ENCODE results near the gene ZBTB20.

ZBTB20 gene

DNA sequence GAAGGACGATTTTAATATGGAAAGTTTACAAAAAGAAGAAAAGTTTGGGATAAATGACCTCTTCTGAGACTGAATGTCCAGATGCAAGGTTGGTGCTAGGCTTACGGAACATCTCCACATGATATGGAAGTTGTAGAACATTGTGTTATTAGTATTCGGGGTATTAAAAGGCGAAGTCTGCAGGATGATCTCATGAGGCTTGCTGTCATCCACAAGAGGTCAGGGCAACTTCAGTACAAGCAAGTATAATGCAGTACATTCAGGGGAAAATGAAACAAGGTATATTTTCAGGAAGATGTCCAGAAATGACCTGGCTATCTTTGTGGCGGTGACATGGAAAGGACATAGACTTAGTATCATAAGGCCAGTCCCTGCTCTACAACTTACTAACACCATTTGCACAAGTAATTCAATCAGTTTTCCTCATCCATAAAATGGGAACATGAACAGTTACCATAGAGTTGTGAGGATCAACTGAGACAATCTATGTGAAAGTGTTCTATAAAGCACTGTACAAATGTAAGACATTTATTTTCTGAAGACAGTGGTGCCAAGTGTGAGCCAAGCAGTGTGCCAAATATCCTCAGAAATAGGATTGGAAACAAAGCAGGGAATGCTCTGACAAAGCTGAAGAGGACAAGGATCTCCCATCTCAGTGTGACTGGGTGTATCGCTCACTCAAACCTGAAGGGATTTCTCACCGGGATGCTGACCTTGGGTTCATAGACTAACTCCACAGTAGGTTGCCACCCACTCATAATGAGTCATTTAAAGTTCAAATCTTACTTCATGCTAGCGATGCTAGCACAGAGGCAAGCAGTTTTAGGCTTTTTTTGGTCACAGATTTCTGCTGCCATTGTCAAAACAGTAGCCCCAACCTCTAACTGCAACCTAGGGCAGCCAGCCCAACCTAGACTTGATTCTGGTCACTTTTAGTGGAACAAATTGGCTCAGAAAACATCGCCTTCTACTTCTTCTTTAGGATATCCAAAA is 735.0 kb downstream of the ZBTB20 start:
- ATAC-seq, result peak; percentile 59
- TF ChIP-seq RARB (CRISPR knock-in tag; IDR thresholded peaks at IDR 0.05), result no peak
- TF ChIP-seq CSDC2 (CRISPR knock-in tag; IDR thresholded peaks at IDR 0.05), result no peak
- no peak for TF ChIP-seq ISL1 (CRISPR knock-in tag; IDR thresholded peaks at IDR 0.05)
- TF ChIP-seq ZC3H10 (CRISPR knock-in tag; IDR thresholded peaks at IDR 0.05), result no peak
- no peak for TF ChIP-seq CREB5 (CRISPR knock-in tag; IDR thresholded peaks at IDR 0.05; ENCODE audit: low read depth)
- TF ChIP-seq TSHZ2 (CRISPR knock-in tag; IDR thresholded peaks at IDR 0.05), result no peak
- TF ChIP-seq ARNTL (CRISPR knock-in tag; IDR thresholded peaks at IDR 0.05; ENCODE audit: borderline replicate concordance, low read depth), result no peak
- TF ChIP-seq GLIS3 (CRISPR knock-in tag; IDR thresholded peaks at IDR 0.05), result no peak
- no peak for TF ChIP-seq TOX (CRISPR knock-in tag; IDR thresholded peaks at IDR 0.05; ENCODE audit: borderline replicate concordance)
- no peak for TF ChIP-seq OSR1 (CRISPR knock-in tag; IDR thresholded peaks at IDR 0.05)
- TF ChIP-seq, protein P1, sequence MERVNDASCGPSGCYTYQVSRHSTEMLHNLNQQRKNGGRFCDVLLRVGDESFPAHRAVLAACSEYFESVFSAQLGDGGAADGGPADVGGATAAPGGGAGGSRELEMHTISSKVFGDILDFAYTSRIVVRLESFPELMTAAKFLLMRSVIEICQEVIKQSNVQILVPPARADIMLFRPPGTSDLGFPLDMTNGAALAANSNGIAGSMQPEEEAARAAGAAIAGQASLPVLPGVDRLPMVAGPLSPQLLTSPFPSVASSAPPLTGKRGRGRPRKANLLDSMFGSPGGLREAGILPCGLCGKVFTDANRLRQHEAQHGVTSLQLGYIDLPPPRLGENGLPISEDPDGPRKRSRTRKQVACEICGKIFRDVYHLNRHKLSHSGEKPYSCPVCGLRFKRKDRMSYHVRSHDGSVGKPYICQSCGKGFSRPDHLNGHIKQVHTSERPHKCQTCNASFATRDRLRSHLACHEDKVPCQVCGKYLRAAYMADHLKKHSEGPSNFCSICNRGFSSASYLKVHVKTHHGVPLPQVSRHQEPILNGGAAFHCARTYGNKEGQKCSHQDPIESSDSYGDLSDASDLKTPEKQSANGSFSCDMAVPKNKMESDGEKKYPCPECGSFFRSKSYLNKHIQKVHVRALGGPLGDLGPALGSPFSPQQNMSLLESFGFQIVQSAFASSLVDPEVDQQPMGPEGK (CRISPR knock-in tag; IDR thresholded peaks at IDR 0.05; ENCODE audit: borderline replicate concordance), result no peak
- no peak for TF ChIP-seq POU6F1 (CRISPR knock-in tag; IDR thresholded peaks at IDR 0.05; ENCODE audit: borderline replicate concordance, low read depth)
- TF ChIP-seq SNAI2 (CRISPR knock-in tag; IDR thresholded peaks at IDR 0.05), result no peak

GRCh38 chr3:114411190-114411668 is 735.9 kb downstream of the ZBTB20 start:
- TF ChIP-seq ZFP30 (CRISPR knock-in tag; IDR thresholded peaks at IDR 0.05), result no peak
- TF ChIP-seq, protein P2, sequence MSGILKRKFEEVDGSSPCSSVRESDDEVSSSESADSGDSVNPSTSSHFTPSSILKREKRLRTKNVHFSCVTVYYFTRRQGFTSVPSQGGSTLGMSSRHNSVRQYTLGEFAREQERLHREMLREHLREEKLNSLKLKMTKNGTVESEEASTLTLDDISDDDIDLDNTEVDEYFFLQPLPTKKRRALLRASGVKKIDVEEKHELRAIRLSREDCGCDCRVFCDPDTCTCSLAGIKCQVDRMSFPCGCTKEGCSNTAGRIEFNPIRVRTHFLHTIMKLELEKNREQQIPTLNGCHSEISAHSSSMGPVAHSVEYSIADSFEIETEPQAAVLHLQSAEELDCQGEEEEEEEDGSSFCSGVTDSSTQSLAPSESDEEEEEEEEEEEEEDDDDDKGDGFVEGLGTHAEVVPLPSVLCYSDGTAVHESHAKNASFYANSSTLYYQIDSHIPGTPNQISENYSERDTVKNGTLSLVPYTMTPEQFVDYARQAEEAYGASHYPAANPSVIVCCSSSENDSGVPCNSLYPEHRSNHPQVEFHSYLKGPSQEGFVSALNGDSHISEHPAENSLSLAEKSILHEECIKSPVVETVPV (CRISPR knock-in tag; IDR thresholded peaks at IDR 0.05), result no peak
- TF ChIP-seq, protein P1 (CRISPR knock-in tag; IDR thresholded peaks at IDR 0.05; ENCODE audit: borderline replicate concordance), result no peak
- no peak for TF ChIP-seq ZNF8 (CRISPR knock-in tag; IDR thresholded peaks at IDR 0.05)
- TF ChIP-seq SNAI2 (CRISPR knock-in tag; IDR thresholded peaks at IDR 0.05), result no peak
- TF ChIP-seq ZNF70 (CRISPR knock-in tag; IDR thresholded peaks at IDR 0.05), result no peak
- no peak for TF ChIP-seq TCF4 (CRISPR knock-in tag; IDR thresholded peaks at IDR 0.05; ENCODE audit: borderline replicate concordance)
- no peak for TF ChIP-seq RARB (CRISPR knock-in tag; IDR thresholded peaks at IDR 0.05)
- no peak for TF ChIP-seq ZNF565 (CRISPR knock-in tag; conservative IDR thresholded peaks at IDR 0.05; ENCODE audit: low read depth)
- TF ChIP-seq POU6F1 (CRISPR knock-in tag; IDR thresholded peaks at IDR 0.05; ENCODE audit: borderline replicate concordance, low read depth), result no peak
- TF ChIP-seq ESRRG (CRISPR knock-in tag; IDR thresholded peaks at IDR 0.05), result no peak
- TF ChIP-seq OSR1 (CRISPR knock-in tag; IDR thresholded peaks at IDR 0.05), result no peak
- TF ChIP-seq TSHZ2 (CRISPR knock-in tag; IDR thresholded peaks at IDR 0.05), result no peak
- no peak for TF ChIP-seq CSDC2 (CRISPR knock-in tag; IDR thresholded peaks at IDR 0.05)
- no peak for TF ChIP-seq ZC3H10 (CRISPR knock-in tag; IDR thresholded peaks at IDR 0.05)
- no peak for TF ChIP-seq ISL1 (CRISPR knock-in tag; IDR thresholded peaks at IDR 0.05)
- TF ChIP-seq ARNTL (CRISPR knock-in tag; IDR thresholded peaks at IDR 0.05; ENCODE audit: borderline replicate concordance, low read depth), result no peak
- no peak; the same call in 2 of the 3 replicates for ATAC-seq

All from SK-N-SH treated with all-trans-retinoic acid at 6 μM for 48 hours (cell line).